GM15510 (cell line): ENCODE data around the gene ZDHHC8.

Source experiments
- POLR2A ChIP-seq: IDR thresholded peaks from 3 replicates; pipeline ENCODE4 v1.6.1; 2011; ENCODE audit warnings: borderline replicate concordance; ENCODE audit not compliant: insufficient read length; ENCODE audit errors: extremely low read depth

Gene ZDHHC8

GRCh38 chr22:20130319-20130718, 1.3 kb upstream of the ZDHHC8 start:
- TF ChIP-seq POLR2A: no peak

DNA sequence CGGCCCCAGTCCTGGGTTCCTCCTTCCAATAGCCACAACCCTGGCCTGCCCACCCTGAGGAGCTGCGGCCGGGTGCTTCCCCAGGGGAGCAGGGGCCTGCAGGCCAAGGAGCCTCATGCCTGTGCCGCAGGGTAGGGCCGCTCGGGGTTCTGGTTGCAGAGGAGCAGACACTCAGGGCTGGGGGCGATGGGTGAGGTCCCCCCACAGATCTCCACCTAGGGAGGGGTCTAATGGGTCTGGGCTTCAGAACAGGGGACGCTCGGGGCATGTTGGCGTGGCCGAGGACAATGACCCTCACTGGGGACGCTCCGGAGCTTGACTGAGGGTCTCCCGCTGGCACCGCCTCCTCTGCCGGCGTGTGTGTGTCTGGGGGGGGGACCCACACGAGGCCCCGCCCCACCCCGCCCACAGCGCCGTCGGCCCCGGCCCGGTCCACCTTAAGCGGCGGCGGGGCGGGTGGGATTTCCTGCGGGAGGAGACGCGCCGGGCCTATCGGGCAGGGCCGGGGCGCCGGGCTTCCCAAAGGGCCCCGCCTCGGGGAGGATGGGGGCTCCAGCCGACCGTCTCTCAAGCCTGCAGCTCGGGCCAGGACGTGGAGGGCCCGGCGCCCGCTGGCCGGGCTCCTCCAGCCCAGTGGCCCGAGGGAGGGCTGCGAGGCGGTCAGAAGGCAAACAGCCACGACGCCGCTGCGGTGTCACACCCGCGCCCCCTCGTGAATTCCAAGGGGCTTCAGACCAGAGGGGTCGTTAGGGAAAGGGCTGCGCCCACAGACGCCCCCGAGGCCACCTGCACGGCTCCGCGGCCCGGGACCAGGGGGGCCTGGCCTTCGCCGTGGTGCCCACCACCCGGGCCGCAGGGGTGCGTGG, 640 bp upstream of the ZDHHC8 start:
- no peak for TF ChIP-seq POLR2A

- TF ChIP-seq POLR2A: no peak
Observed at GRCh38 chr22:20131859-20132685, 468 bp downstream of the ZDHHC8 start.

DNA sequence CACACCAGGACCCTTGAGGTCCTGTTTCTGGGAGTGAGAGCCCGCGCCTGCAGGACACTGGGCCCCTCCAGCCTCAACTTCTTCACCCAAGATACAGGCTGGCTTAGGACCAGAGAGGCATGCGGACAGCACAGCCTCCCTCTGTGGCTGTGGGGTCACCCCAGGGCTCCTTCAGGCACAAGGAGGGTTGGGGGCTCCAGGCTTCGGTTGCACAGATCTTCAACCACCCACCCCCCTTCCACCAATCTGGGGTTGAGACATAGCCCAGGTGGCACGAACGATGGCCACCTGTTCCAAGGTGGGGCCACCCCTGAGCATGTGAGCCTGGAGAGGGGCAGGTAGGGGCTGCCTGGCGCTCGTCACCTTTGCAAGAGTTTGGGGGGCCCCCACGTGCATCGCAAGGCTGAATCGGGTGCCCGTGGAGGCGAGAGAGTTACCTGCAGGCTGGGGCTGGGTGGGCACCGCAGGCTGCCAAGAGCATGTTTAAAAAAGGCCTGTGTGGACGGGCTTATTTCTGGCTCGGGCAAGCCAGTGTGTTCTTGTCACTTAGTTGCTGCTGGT, 1.2 kb downstream of the ZDHHC8 start:
- no peak for TF ChIP-seq POLR2A

DNA sequence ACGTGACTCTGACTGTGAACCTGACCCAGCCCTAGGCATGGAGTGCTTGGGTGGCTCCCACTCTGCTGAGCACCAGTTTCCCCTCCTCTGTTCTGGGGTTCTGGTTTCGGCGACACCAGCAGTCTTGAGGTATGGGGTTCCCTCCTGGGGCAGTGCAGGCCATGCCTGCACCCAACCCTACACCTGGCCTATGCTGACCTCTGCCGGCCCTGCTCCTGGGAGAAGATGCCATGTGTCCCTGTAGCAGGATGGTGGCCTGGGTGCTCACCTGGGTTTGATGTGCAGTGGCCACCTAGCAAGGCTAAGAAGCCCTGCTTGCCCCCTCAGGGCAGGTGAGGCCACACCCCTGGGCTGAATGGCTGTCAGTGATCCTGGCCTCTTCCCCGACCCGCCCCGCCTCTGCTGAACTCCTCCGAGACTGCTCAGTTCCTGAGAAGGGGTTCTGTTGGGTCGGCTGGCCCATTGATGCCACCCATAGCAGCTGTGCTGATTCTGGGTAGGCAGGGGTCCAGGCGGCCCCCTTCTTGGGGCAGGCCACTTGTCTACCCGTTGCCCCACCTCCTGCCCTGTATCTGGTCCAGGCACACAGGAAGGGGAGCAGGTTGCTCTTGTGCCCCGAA, 2.4 kb downstream of the ZDHHC8 start:
- no peak for TF ChIP-seq POLR2A

DNA sequence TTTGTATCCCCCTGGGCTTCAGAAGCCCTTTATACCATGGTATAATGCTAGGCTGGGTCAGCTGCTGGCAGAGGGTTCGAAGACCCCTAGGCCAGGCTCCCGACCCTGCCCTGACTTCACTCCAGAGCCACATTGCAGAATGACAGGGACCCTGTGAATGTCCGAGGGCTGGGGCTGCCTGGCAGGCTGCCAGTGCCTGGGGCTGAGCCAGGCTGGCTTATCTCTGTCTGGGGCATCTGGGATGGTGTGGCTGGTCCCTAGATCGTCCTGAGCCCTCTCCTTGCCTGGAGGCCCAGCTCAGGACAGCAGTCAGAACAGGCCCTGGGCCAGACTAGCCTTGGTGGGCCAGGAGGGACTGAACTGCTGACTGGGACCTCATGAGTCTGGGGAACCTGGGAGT, 3.7 kb downstream of the ZDHHC8 start:
- no peak for TF ChIP-seq POLR2A

DNA sequence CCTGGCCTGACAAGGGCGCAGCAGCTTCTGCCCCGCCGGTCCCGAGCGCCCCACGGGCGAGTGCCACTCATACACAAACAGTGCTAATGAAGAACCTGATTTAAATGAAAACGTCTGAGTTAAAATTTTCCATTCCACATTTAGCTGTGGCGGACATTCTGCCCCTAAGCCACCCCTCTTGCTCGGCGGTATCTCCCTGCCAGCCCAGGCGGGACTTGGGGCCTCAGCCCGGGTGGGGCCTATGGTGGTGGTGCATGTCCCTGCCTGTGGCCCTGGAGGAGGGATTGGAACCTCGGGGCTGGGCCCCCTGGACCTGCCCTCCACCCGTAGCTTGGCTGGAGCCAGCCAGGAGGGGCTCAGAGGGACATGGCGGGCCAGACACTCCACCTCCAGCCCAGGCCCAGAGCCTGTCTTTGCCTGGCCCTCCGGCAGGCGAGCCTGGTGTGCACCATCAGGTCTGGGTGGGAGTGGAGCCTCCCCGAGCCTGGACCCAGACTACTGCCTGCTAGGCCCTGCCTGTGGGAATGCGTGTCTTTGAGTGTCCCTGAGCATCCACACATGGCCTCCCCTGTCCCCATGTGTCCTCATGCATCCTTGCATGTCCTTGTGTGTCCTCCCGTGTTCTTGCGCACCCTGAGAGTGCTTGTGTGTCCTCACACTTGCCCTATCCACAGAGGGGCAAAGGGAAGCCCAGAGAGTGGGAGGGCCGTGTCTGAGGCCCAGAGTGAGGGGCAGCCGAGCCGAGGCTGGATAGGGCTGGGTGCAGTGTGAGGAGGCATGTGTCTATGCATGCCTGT, 4.4 kb downstream of the ZDHHC8 start:
- no peak for TF ChIP-seq POLR2A

DNA sequence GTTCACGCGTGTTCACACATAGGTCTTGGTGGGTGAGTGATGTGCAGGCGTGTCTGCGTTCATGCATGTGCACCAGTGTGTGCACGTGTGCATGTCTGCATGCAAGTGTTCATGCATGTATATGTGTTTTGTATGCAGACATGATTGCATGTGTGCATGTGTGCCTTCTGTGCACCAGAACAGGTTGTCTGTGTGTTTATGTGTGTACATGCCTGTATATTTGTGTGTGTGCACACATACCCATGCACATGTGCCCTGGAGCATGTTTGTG, 4.9 kb downstream of the ZDHHC8 start:
- no peak for TF ChIP-seq POLR2A

GRCh38 chr22:20137113-20137512, 5.5 kb downstream of the ZDHHC8 start:
- TF ChIP-seq POLR2A: no peak

GRCh38 chr22:20137671-20138416, 6.2 kb downstream of the ZDHHC8 start:
- no peak for TF ChIP-seq POLR2A

DNA sequence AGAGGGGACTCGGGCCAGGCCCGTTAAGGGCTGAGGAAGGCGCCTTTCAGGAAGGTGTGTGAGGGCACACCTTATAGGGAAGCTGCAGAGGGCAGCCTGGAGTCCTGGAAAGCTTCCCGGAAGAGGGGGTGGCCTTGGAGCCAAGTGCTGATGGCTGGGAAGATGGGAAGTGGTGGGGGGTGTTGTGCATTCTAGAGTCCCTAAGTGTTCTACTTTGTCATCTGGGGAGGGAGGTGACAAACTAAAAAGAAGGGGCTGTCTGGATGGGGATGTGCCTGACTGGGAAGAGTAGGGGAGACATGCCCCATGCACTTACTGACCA, 6.8 kb downstream of the ZDHHC8 start:
- TF ChIP-seq POLR2A: no peak

DNA sequence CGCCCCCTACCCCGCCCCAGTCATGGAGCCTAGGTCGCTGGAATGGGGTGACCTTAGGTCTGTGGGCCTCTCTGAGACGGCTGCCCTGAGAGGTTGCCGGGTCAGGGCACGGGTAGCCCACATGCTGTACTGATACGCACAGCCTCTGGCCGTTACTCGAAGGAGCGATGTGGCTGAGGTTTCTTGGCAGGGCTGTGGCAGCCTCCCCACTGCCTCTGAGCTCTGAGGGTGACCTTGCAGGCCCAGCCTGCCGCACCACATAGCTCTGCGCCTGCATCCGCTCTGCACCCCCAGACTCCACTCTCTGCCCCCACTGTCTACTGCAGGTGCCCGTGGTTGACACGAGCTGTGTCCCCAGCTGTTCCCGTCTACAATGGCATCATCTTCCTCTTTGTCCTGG, 7.3 kb downstream of the ZDHHC8 start:
- TF ChIP-seq POLR2A: no peak

- no peak for TF ChIP-seq POLR2A
Observed at GRCh38 chr22:20139391-20140106, 7.9 kb downstream of the ZDHHC8 start.
